ENCODE results near the gene FRMD1.

GRCh38 chr6:168063431-168063830 is 15.6 kb downstream of the FRMD1 start:
- TF ChIP-seq CTCF (IDR thresholded peaks at IDR 0.05): no peak
- TF ChIP-seq EZH2 (IDR thresholded peaks at IDR 0.05): no peak
- TF ChIP-seq EZH2phosphoT487 (IDR thresholded peaks at IDR 0.05): no peak

Measured in neural progenitor cell (in vitro differentiated cells).